Right forelimb (tissue), 1 donor: ENCODE data around the gene MMP8.
"Not testable (repeated sequence)": the region's sequence is repeated elsewhere in the genome, so short reads cannot be mapped to it uniquely, and the experiment has no call there.

Experiments
- DNase-seq: peaks from one replicate; pipeline ENCODE4 v3.0.0-alpha.2; 2018

MMP8 gene

GRCh38 chr11:102724904-102725500 lies at the start of gene MMP8:
Gene MMP8 (minus strand): TSS chr11:102724954. CDS start chr11:102724855, 99 bp downstream.
- DNase-seq = no peak

- no peak for DNase-seq
Measured at GRCh38 chr11:102773386-102773785, 48.6 kb upstream of the MMP8 start.

- DNase-seq = no peak
Measured at GRCh38 chr11:102771351-102771750, 46.6 kb upstream of the MMP8 start.

GRCh38 chr11:102770191-102770590 lies 45.4 kb upstream of the MMP8 start:
- no peak for DNase-seq

GRCh38 chr11:102767800-102768199 lies 43.0 kb upstream of the MMP8 start:
- DNase-seq = no peak

- DNase-seq = no peak
Measured at GRCh38 chr11:102763440-102763839, 38.7 kb upstream of the MMP8 start.

- DNase-seq = no peak
Measured at GRCh38 chr11:102762361-102762767, 37.6 kb upstream of the MMP8 start.

GRCh38 chr11:102761646-102762238 lies 37.0 kb upstream of the MMP8 start:
- no peak for DNase-seq

- DNase-seq = no peak
Measured at GRCh38 chr11:102760344-102761035, 35.7 kb upstream of the MMP8 start.

GRCh38 chr11:102757823-102758549 lies 33.2 kb upstream of the MMP8 start:
- DNase-seq = no peak

- DNase-seq = no peak
Measured at GRCh38 chr11:102753267-102753666, 28.5 kb upstream of the MMP8 start.

GRCh38 chr11:102751673-102752072 lies 26.9 kb upstream of the MMP8 start:
- DNase-seq = no peak

- no peak for DNase-seq
Measured at GRCh38 chr11:102749101-102749722, 24.5 kb upstream of the MMP8 start.

- not testable (repeated sequence) for DNase-seq
Measured at GRCh38 chr11:102746746-102747578, 22.2 kb upstream of the MMP8 start.

- no peak for DNase-seq
Measured at GRCh38 chr11:102734650-102735049, 9.9 kb upstream of the MMP8 start.

- no peak for DNase-seq
Measured at GRCh38 chr11:102733232-102733875, 8.6 kb upstream of the MMP8 start.

- DNase-seq = not testable (repeated sequence)
Measured at GRCh38 chr11:102730944-102731343, 6.2 kb upstream of the MMP8 start.

GRCh38 chr11:102729849-102730815 lies 5.4 kb upstream of the MMP8 start:
- no peak for DNase-seq

GRCh38 chr11:102727890-102728289 lies 3.1 kb upstream of the MMP8 start:
- no peak for DNase-seq

GRCh38 chr11:102722821-102723220 lies 1.9 kb downstream of the MMP8 start:
- no peak for DNase-seq
